HepG2 (cell line): Measurements from ENCODE around the gene PDK2. TPM values are rescaled to one million over a fixed set of nuclear protein-coding genes. Genes with fewer than 3 reads are reported as not detected.

Experiments
- HNRNPLL ChIP-seq: fragments of 200-400 bp; formaldehyde crosslinking; IDR thresholded peaks from 2 replicates; pipeline ENCODE4 v1.6.1; 2017; ENCODE audit warnings: mild to moderate bottlenecking, low read depth, low read length; ENCODE audit not compliant: poor library complexity, severe bottlenecking
- HNRNPUL1 ChIP-seq: fragments of 200-400 bp; formaldehyde crosslinking; IDR thresholded peaks from 2 replicates; pipeline ENCODE4 v1.6.1; 2017; ENCODE audit warnings: low read depth, mild to moderate bottlenecking, low read length, moderate library complexity
- SP2 ChIP-seq: sonication (generic); formaldehyde crosslinking; IDR thresholded peaks from 2 replicates; pipeline ENCODE4 v1.5.1; 2020; ENCODE audit warnings: mild to moderate bottlenecking, missing genetic modification reagents
- ZFP90 ChIP-seq: sonication (generic); formaldehyde crosslinking; IDR thresholded peaks from 2 replicates; pipeline ENCODE4 v1.8.0; 2022; ENCODE audit warnings: missing genetic modification reagents, mild to moderate bottlenecking, inconsistent platforms, borderline replicate concordance
- ZNF615 ChIP-seq: sonication (generic); formaldehyde crosslinking; IDR thresholded peaks from 2 replicates; pipeline ENCODE4 v1.5.0; 2020; ENCODE audit warnings: mild to moderate bottlenecking, missing genetic modification reagents, borderline replicate concordance
- polyA plus RNA-seq, 8 experiments: library from polyadenylated mRNA; depleted of rRNA in 3 of 8; stranded (reverse) in 7 of 8; unstranded in 1 of 8; fragments of >200 nt; fragmentation: Illumina TruSeq in 4 of 8; extraction: Trizol in 4 of 8; gene quantifications; 2 replicates each; pipeline versions ENCODE4 v1.2.1 to v1.2.3, GENCODE V29; 2011 to 2016; ENCODE audit warnings: low read depth in 4 of 8, missing spikeins in 1 of 8, mixed read lengths in 1 of 8; ENCODE audit not compliant: insufficient read depth in 1 of 8
- total RNA-seq, 5 experiments: library from RNA; depleted of rRNA; stranded (reverse); fragments of >200 nt; fragmentation: Illumina TruSeq; extraction: Trizol; gene quantifications; 2 replicates each; pipeline ENCODE4 v1.2.3, GENCODE V29; 2016; ENCODE audit warnings: low read depth in 1 of 5
- TF ChIP-seq, protein P1 (sequence below): sonication (generic); formaldehyde crosslinking; IDR thresholded peaks from 2 replicates; pipeline ENCODE4 v1.4.0; 2020; ENCODE audit warnings: missing genetic modification reagents, borderline replicate concordance
- TF ChIP-seq, protein P2 (sequence below): sonication (generic); formaldehyde crosslinking; IDR thresholded peaks from 2 replicates; pipeline ENCODE4 v1.4.0; 2020; ENCODE audit warnings: mild to moderate bottlenecking, missing genetic modification reagents, borderline replicate concordance
- TF ChIP-seq, protein P3 (sequence below), 2 experiments: fragments of 450-650 bp in 1 of 2; sonication (generic) in 1 of 2; formaldehyde crosslinking in 1 of 2; IDR thresholded peaks; 2 replicates each; pipeline versions ENCODE4 v1.6.1 to v1.8.0; 2016 to 2022; ENCODE audit warnings: antibody characterized with exemption in 1 of 2, mild to moderate bottlenecking in 1 of 2, missing genetic modification reagents in 1 of 2
- TF ChIP-seq, protein P4 (sequence below): fragments of 450-650 bp; IDR thresholded peaks from 2 replicates; pipeline ENCODE4 v1.6.1; 2017; ENCODE audit warnings: mild to moderate bottlenecking

Gene PDK2
- total and polyA plus RNA-seq, 2 of the 13 experiments (the other 11 are each of a cell fraction or from before 2014, with no cell fraction given) = 18.5 to 59.7 TPM

DNA sequence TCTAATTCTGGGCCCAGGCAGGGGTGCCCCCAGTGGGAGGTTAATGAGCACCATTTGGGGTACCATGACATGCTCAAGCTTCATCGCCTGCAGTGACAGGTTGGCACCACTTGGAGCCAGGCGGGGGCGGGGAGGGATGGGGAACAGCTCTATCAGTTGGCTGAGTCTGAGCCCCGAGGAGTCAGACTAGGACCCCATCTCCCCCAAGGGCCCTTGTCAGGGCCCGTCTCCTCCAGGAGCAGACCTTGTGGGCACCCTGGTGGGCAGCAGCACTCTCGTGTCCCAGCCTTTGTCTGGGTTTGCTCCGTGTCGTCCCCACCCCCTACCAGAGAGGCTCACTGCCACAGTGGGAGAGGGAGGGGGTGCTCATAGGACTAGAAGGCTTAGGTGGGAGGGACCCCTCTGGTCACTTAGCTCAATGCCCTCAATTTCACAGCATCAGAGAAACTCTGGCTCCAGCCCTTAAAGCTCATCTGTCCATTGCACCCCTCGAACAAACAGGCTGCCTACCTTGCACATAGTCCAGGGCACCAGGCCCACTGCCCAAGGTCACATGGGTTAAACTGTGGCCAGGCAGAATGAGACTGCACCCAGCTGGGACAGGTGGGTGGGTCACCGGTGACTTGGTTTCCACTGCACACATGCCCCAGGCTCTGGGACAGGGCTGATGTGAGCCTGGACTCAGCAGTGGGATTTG is 51.2 kb downstream of the PDK2 start (continued):
- TF ChIP-seq, protein P1, sequence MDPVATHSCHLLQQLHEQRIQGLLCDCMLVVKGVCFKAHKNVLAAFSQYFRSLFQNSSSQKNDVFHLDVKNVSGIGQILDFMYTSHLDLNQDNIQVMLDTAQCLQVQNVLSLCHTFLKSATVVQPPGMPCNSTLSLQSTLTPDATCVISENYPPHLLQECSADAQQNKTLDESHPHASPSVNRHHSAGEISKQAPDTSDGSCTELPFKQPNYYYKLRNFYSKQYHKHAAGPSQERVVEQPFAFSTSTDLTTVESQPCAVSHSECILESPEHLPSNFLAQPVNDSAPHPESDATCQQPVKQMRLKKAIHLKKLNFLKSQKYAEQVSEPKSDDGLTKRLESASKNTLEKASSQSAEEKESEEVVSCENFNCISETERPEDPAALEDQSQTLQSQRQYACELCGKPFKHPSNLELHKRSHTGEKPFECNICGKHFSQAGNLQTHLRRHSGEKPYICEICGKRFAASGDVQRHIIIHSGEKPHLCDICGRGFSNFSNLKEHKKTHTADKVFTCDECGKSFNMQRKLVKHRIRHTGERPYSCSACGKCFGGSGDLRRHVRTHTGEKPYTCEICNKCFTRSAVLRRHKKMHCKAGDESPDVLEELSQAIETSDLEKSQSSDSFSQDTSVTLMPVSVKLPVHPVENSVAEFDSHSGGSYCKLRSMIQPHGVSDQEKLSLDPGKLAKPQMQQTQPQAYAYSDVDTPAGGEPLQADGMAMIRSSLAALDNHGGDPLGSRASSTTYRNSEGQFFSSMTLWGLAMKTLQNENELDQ (CRISPR knock-in tag) = no peak
- TF ChIP-seq HNRNPLL = no peak
- TF ChIP-seq, protein P2, sequence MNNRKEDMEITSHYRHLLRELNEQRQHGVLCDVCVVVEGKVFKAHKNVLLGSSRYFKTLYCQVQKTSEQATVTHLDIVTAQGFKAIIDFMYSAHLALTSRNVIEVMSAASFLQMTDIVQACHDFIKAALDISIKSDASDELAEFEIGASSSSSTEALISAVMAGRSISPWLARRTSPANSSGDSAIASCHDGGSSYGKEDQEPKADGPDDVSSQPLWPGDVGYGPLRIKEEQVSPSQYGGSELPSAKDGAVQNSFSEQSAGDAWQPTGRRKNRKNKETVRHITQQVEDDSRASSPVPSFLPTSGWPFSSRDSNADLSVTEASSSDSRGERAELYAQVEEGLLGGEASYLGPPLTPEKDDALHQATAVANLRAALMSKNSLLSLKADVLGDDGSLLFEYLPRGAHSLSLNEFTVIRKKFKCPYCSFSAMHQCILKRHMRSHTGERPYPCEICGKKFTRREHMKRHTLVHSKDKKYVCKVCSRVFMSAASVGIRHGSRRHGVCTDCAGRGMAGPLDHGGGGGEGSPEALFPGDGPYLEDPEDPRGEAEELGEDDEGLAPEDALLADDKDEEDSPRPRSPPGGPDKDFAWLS (CRISPR knock-in tag) = no peak
- TF ChIP-seq ZNF615 (CRISPR knock-in tag) = no peak
- TF ChIP-seq SP2 (CRISPR knock-in tag) = no peak
- TF ChIP-seq, protein P3, sequence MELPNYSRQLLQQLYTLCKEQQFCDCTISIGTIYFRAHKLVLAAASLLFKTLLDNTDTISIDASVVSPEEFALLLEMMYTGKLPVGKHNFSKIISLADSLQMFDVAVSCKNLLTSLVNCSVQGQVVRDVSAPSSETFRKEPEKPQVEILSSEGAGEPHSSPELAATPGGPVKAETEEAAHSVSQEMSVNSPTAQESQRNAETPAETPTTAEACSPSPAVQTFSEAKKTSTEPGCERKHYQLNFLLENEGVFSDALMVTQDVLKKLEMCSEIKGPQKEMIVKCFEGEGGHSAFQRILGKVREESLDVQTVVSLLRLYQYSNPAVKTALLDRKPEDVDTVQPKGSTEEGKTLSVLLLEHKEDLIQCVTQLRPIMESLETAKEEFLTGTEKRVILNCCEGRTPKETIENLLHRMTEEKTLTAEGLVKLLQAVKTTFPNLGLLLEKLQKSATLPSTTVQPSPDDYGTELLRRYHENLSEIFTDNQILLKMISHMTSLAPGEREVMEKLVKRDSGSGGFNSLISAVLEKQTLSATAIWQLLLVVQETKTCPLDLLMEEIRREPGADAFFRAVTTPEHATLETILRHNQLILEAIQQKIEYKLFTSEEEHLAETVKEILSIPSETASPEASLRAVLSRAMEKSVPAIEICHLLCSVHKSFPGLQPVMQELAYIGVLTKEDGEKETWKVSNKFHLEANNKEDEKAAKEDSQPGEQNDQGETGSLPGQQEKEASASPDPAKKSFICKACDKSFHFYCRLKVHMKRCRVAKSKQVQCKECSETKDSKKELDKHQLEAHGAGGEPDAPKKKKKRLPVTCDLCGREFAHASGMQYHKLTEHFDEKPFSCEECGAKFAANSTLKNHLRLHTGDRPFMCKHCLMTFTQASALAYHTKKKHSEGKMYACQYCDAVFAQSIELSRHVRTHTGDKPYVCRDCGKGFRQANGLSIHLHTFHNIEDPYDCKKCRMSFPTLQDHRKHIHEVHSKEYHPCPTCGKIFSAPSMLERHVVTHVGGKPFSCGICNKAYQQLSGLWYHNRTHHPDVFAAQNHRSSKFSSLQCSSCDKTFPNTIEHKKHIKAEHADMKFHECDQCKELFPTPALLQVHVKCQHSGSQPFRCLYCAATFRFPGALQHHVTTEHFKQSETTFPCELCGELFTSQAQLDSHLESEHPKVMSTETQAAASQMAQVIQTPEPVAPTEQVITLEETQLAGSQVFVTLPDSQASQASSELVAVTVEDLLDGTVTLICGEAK (IDR thresholded peaks at IDR 0.05) = no peak
- TF ChIP-seq, protein P3 (CRISPR knock-in tag; IDR thresholded peaks at IDR 0.05) = 0 out of 2 replicates have a peak, but pooled peaks have one; percentile 53
- TF ChIP-seq, protein P4, sequence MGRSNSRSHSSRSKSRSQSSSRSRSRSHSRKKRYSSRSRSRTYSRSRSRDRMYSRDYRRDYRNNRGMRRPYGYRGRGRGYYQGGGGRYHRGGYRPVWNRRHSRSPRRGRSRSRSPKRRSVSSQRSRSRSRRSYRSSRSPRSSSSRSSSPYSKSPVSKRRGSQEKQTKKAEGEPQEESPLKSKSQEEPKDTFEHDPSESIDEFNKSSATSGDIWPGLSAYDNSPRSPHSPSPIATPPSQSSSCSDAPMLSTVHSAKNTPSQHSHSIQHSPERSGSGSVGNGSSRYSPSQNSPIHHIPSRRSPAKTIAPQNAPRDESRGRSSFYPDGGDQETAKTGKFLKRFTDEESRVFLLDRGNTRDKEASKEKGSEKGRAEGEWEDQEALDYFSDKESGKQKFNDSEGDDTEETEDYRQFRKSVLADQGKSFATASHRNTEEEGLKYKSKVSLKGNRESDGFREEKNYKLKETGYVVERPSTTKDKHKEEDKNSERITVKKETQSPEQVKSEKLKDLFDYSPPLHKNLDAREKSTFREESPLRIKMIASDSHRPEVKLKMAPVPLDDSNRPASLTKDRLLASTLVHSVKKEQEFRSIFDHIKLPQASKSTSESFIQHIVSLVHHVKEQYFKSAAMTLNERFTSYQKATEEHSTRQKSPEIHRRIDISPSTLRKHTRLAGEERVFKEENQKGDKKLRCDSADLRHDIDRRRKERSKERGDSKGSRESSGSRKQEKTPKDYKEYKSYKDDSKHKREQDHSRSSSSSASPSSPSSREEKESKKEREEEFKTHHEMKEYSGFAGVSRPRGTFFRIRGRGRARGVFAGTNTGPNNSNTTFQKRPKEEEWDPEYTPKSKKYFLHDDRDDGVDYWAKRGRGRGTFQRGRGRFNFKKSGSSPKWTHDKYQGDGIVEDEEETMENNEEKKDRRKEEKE = no peak
- TF ChIP-seq HNRNPUL1 = no peak
- no peak for TF ChIP-seq ZFP90 (CRISPR knock-in tag)
